Measurements from ENCODE around the gene NFATC1. TPM values are rescaled to one million over a fixed set of nuclear protein-coding genes. Genes with fewer than 3 reads are reported as not detected.

Gene NFATC1
- polyA plus RNA-seq, 1 donor from 2014 or later = 0.37 TPM

- Histone ChIP-seq H3K4me2 (ENCODE audit: low read length) (no peak overlapping the region), H3K9me3 (ENCODE audit: low read length) (peaks cover 8% of the 10 kb centered on the region), H3K36me3 (ENCODE audit: insufficient read depth, low read length) (no peaks in the 10 kb centered on the region), H3K27me3 (ENCODE audit: insufficient read depth, low read depth, low read length) (no peaks in the 10 kb centered on the region), H3F3A (ENCODE audit: insufficient read depth, low read length, poor library complexity, severe bottlenecking) (no peaks in the 10 kb centered on the region), H2AFZ (ENCODE audit: low read depth, low read length) (no peak overlapping the region), H4K20me1 (ENCODE audit: insufficient read depth) (no peaks in the 10 kb centered on the region), H3K9ac (ENCODE audit: low read length) (no peak overlapping the region), H3K4me3 (ENCODE audit: low read length) (no peak overlapping the region), H3K79me2 (replicated peaks; ENCODE audit: insufficient read depth, low read length) (no peaks in the 10 kb centered on the region), H3K27ac (ENCODE audit: low read length) (no peak overlapping the region), H3K9me2 (ENCODE audit: insufficient read depth, low read length) (no peaks in the 10 kb centered on the region)
- TF ChIP-seq RAD21 (conservative IDR thresholded peaks at IDR 0.05) (no peak), EP300 (conservative IDR thresholded peaks at IDR 0.05; ENCODE audit: poor library complexity, severe bottlenecking) (no peak), POLR2AphosphoS5 (IDR thresholded peaks at IDR 0.05) (no peak), CTCF (IDR thresholded peaks at IDR 0.05; ENCODE audit: poor library complexity, severe bottlenecking) (no peak), TAF1 (IDR thresholded peaks at IDR 0.05; ENCODE audit: low read depth) (no peak), EZH2 (IDR thresholded peaks at IDR 0.05; ENCODE audit: borderline replicate concordance, insufficient read depth, low read length, poor library complexity, severe bottlenecking) (no peak), MXI1 (conservative IDR thresholded peaks at IDR 0.05; ENCODE audit: poor library complexity, severe bottlenecking) (no peak), SMC3 (conservative IDR thresholded peaks at IDR 0.05; ENCODE audit: poor library complexity) (no peak), REST (IDR thresholded peaks at IDR 0.05; ENCODE audit: borderline replicate concordance) (no peak)
Observed at GRCh38 chr18:79577451-79578395, 182.0 kb downstream of the NFATC1 start.

- H3K27me3 ChIP-seq (ENCODE audit: insufficient read depth, low read depth, low read length) = no peaks in the 10 kb centered on the region
- H3K36me3 ChIP-seq (ENCODE audit: insufficient read depth, low read length) = no peaks in the 10 kb centered on the region
- no peak overlapping the region for H2AFZ ChIP-seq (ENCODE audit: low read depth, low read length)
- H3K79me2 ChIP-seq (replicated peaks; ENCODE audit: insufficient read depth, low read length) = no peaks in the 10 kb centered on the region
- H3K27ac ChIP-seq (ENCODE audit: low read length) = no peak overlapping the region
- H3K9me3 ChIP-seq (ENCODE audit: low read length) = peaks cover 4% of the 10 kb centered on the region
- no peak overlapping the region for H3K4me3 ChIP-seq (ENCODE audit: low read length)
- no peak overlapping the region for H3K9ac ChIP-seq (ENCODE audit: low read length)
- no peaks in the 10 kb centered on the region for H4K20me1 ChIP-seq (ENCODE audit: insufficient read depth)
- H3F3A ChIP-seq (ENCODE audit: insufficient read depth, low read length, poor library complexity, severe bottlenecking) = no peaks in the 10 kb centered on the region
- H3K4me2 ChIP-seq (ENCODE audit: low read length) = no peak overlapping the region
- no peaks in the 10 kb centered on the region for H3K9me2 ChIP-seq (ENCODE audit: insufficient read depth, low read length)
- TF ChIP-seq RAD21 (conservative IDR thresholded peaks at IDR 0.05) = no peak
- TF ChIP-seq EP300 (conservative IDR thresholded peaks at IDR 0.05; ENCODE audit: poor library complexity, severe bottlenecking) = no peak
- TF ChIP-seq REST (IDR thresholded peaks at IDR 0.05; ENCODE audit: borderline replicate concordance) = no peak
- TF ChIP-seq POLR2AphosphoS5 (IDR thresholded peaks at IDR 0.05) = no peak
Observed at GRCh38 chr18:79578396-79579260, 182.9 kb downstream of the NFATC1 start.
